LHCN-M2 (cell line): ENCODE data around the gene GLYAT. TPM values are rescaled to one million over a fixed set of nuclear protein-coding genes. Genes with fewer than 3 reads are reported as not detected.
"Not testable (repeated sequence)": the region's sequence is repeated elsewhere in the genome, so short reads cannot be mapped to it uniquely, and the experiment has no call there.

Experiments
- DNase-seq: peaks from one replicate; pipeline ENCODE4 v3.0.0-alpha.2; 2012; ENCODE audit warnings: low read depth
- total RNA-seq: library from RNA; depleted of rRNA; stranded (reverse); fragments of >200 nt; gene quantifications from 2 replicates; pipeline ENCODE4 v1.2.3, GENCODE V29; 2014; rRNA removed

Gene GLYAT
- total RNA-seq, 1 experiment from 2014 or later, result not detected

DNA sequence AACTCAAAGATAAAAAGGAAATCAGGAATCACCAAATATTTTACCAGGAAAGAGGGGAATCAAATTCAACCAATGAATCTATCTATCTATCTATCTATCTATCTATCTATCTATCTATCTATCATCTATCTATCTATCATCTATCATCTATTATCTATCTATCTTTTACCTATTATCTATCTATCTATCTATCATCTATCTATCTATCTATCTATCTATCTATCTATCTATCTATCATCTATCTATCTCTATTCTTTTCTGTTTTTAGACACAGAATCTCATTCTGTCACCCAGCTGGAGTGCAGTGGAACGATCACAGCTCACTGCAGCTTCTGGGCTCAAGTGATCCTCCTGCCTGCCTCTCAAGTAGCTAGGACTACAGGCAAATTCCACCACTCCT lies 54.2 kb downstream of the GLYAT start:
- DNase-seq, result not testable (repeated sequence)

DNA sequence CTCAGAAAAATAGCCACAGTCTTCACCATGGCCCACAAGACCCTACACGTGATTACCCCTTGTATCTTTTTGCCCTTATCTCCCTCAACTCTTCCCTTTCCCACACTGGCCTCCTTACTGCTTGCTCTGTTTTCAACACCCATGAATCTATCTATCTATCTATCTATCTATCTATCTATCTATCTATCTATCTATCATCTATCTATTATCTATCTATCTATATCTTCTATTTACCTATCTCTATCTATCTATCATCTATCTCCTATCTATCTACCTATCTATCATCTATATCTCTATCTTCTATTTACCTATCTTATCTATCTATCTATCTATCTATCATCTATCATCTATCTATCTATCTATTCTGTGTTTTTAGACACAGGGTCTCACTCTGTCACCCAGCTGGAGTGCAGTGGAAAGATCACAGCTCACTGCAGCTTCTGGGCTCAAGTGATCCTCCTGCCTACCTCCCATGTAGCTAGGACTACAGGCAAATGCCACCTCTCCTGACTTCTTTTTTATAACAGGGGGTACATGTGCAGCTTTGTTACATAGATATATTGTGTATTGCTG lies 55.1 kb downstream of the GLYAT start:
- no peak for DNase-seq

DNA sequence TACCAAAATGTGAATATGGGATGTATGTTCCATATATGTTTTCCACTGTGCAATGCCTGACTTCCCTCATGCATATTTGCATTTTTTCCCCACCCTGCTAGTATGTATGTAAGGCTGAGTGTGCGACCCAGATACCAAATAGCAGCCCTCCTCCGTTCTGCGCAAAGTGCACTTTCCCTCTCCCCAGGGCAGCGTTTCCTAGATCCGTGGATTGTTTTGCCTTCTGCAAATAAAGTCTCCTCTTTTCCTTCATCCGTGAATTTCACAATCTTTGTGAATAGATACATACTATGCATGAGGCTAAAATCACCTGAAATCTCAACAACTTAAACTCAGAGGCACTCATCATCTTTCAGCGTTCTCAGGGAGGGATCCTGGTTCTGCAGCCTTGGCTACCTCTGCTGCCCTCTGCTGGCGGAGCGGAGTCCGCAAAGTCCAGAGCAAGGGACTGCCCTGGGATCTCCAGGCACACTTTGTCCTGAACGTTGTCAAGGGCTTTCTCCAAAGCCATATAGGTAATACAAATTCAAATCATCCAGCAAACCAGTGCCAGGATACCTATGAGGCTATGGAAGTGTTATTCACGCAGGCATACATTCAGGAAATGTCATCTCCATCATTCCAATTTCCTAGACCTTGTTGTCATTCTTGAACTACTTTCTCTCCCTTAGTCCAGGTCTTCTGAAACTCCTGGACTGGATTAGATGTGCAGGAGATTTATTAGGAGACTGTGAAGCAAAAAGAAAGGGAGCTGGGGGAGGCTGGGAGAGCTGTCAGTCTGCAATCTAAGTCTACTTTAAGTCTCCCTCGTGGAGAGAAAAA lies 56.2 kb downstream of the GLYAT start:
- DNase-seq, result peak; percentile 48

DNA sequence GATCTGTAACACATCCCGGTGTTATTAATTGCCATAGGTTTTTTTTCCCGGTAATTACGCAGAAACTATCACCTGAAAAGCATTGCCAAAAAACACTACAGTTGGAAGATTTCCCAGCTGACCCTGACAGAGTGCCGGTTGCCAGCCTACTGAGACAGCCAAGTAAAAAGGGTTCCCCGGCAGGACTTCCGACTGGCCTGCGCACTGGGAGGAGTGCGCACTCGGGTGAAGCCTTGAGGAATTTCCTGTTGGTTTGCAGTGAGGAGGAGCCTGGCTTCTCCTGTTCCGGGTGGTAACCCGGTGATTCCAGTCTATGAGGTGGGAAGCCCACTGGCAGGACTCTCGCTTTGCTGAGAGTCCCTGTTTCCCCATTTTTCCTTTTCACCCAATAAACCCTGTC lies 57.1 kb downstream of the GLYAT start:
- no peak for DNase-seq

DNA sequence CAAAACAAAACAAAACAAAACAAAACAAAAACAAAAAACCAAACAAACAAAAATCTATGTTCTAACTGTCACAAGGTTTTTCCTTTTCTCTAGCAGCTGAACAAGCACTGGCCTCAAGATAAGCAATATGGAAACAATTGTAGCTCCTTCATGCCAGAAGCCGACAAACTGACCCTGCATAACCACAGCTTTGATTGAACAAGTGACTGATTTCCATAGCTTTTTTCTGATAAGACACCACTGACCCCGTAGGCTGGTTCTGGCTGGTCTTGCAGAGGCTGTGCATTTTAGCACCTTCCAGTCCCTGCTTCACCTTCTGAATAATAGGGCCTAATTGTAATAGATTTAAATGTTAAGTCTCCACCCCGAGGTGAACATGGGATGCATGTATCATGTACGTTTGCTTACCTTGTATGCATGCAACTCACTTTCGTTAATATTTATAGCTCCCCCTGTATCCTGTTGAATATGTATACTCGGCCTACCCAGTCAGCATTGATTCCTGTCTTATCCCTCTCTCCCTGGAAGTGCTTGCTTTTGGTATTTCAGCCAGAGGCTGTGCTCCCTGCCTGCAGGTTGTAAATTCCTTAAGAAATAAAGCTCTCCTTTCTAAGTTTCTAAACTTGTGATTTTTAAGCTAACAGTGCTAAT lies 59.6 kb downstream of the GLYAT start:
- DNase-seq, result no peak

DNA sequence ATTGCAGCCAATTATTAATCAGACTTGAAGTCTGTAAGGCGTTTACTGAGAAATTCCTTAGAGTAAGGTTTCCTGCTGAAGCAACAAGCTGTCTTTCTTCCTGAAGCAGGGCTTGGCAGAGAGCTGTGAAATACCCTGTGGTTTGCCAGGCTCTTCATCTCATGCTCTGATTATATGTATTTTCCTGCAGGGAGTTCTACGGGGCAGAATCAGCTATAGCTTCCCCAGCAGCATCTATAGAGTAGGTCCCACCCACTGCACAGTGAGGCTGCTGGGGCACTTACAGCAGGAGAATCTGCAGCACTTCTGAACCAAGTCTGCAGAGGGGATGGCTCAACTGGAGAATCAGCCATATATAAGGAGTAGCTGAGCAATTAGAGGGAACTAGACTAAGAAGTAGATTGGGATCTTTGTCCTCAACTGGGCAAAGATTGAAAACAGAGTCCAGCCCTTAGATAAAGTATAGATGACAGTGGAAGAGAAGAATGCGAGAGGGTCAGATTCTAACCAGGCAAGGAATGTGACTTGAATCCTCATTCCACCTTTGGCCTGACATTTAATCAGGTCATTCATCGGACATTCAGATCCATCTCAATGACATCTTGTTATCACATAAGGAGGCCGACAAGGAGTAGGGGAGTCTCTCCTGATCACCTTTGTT lies 71.7 kb downstream of the GLYAT start:
- no peak for DNase-seq

DNA sequence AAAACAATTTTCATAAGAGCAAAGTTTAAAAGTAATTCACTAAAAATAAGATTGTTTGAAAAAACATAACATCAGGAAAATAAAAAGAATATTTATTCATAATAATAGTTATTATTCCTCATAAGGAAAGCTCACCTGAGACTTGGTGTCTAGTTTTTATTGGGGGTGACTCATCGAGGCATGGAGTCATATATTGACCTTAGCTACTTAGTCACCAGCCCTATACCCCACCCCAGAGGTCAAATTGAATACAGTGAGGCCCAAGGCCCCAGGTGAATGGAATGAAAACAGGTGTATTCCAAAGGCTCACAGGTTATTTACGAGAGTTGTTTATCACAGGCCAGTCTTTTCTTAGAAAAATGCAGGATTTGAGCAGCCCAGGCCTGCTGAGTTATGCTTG lies 72.3 kb downstream of the GLYAT start:
- no peak for DNase-seq

Other genes starting within 250 kb of the GLYAT start
- not detected in 2 replicates for gene OR5B21, start 223.8 kb downstream of the GLYAT start, total RNA-seq
- 55.0 and 57.9 TPM in 2 replicates for gene LPXN, start 156.1 kb downstream of the GLYAT start, total RNA-seq
- gene ZFP91, start 152.9 kb downstream of the GLYAT start, total RNA-seq, result 75.2 and 87.9 TPM in 2 replicates
- gene CNTF, start 109.3 kb downstream of the GLYAT start, total RNA-seq, result 1.3 and 2.6 TPM in 2 replicates
- gene GLYATL2, start 112.8 kb upstream of the GLYAT start, total RNA-seq, result 1.1 and 1.2 TPM in 2 replicates
- 0.69 and 0.96 TPM in 2 replicates for gene GLYATL1, start 207.5 kb upstream of the GLYAT start, total RNA-seq